ENCODE measurements around the gene SLC35G3.
"Not testable (repeated sequence)": the region's sequence is repeated elsewhere in the genome, so short reads cannot be mapped to it uniquely, and the experiment has no call there.

Gene SLC35G3

GRCh38 chr17:35202582-35202981 is 8.4 kb upstream of the SLC35G3 start:
- not testable (repeated sequence) for DNase-seq

- DNase-seq = not testable (repeated sequence)
Observed at GRCh38 chr17:35195062-35195461, 869 bp upstream of the SLC35G3 start.

GRCh38 chr17:35192708-35193107 is 1.5 kb downstream of the SLC35G3 start:
- DNase-seq = no peak

GRCh38 chr17:35191001-35191695 is 3.0 kb downstream of the SLC35G3 start:
- DNase-seq = no peak

- no peak for DNase-seq
Observed at GRCh38 chr17:35189291-35189690, 4.9 kb downstream of the SLC35G3 start.

- no peak for DNase-seq
Observed at GRCh38 chr17:35188111-35188510, 6.1 kb downstream of the SLC35G3 start.

- DNase-seq = no peak
Observed at GRCh38 chr17:35187481-35187880, 6.7 kb downstream of the SLC35G3 start.

GRCh38 chr17:35185849-35186248 is 8.3 kb downstream of the SLC35G3 start:
- DNase-seq = no peak

GRCh38 chr17:35184274-35184673 is 9.9 kb downstream of the SLC35G3 start:
- DNase-seq = no peak

GRCh38 chr17:35183332-35183731 is 10.9 kb downstream of the SLC35G3 start:
- DNase-seq = no peak

GRCh38 chr17:35179379-35179778 is 14.8 kb downstream of the SLC35G3 start:
- not testable (repeated sequence) for DNase-seq

GRCh38 chr17:35176897-35177296 is 17.3 kb downstream of the SLC35G3 start:
- no peak for DNase-seq

- DNase-seq = no peak
Observed at GRCh38 chr17:35175638-35176415, 18.4 kb downstream of the SLC35G3 start.

- DNase-seq = no peak
Observed at GRCh38 chr17:35174835-35175334, 19.3 kb downstream of the SLC35G3 start.

- DNase-seq = not testable (repeated sequence)
Observed at GRCh38 chr17:35172321-35172720, 21.9 kb downstream of the SLC35G3 start.

GRCh38 chr17:35171834-35172233 is 22.4 kb downstream of the SLC35G3 start:
- DNase-seq = no peak

- no peak for DNase-seq
Observed at GRCh38 chr17:35170968-35171771, 23.0 kb downstream of the SLC35G3 start.

GRCh38 chr17:35169835-35170363 is 24.3 kb downstream of the SLC35G3 start:
- DNase-seq = no peak

- no peak for DNase-seq
Observed at GRCh38 chr17:35167666-35168065, 26.5 kb downstream of the SLC35G3 start.

- DNase-seq = no peak
Observed at GRCh38 chr17:35167046-35167445, 27.1 kb downstream of the SLC35G3 start.

GRCh38 chr17:35166526-35166925 is 27.7 kb downstream of the SLC35G3 start:
- DNase-seq = no peak

- DNase-seq = no peak
Observed at GRCh38 chr17:35164716-35165115, 29.5 kb downstream of the SLC35G3 start.

GRCh38 chr17:35163886-35164285 is 30.3 kb downstream of the SLC35G3 start:
- DNase-seq = no peak
